Natural killer cell treated with Interleukin-12 subunit alpha and Interleukin-12 subunit beta and Interleukin-15 and Interleukin-18, amount 100 ng/mL, for 72 hours (primary cell): ENCODE results near the gene REEP5. TPM values are rescaled to one million over a fixed set of nuclear protein-coding genes. Genes with fewer than 3 reads are reported as not detected.
"Not testable (repeated sequence)": the region's sequence is repeated elsewhere in the genome, so short reads cannot be mapped to it uniquely, and the experiment has no call there.

Source experiments
- ATAC-seq, 2 donors: fragments of 150-1000 bp; cut with Tn5 transposase in 1 of 2; sonication (Bioruptor Pico), chemical (Tn5 transposase) in 1 of 2; 2 replicates each; pipeline ENCODE4 v1.10.0; 2021
- DNase-seq: peaks from one replicate; pipeline ENCODE4 v3.0.0; 2022; ENCODE audit warnings: low spot score
- H3K27ac Mint-ChIP-seq, 2 donors: 1 replicate in 1 of 2; 2 replicates in 1 of 2; pipeline ENCODE4 v1.8.0; 2022; ENCODE audit warnings: mixed read lengths in 2 of 2, mild to moderate bottlenecking in 1 of 2, moderate library complexity in 1 of 2
- H3K27me3 Mint-ChIP-seq, 2 donors: 1 replicate in 1 of 2; 2 replicates in 1 of 2; pipeline ENCODE4 v1.8.0; 2022; ENCODE audit warnings: mixed read lengths in 2 of 2
- H3K36me3 Mint-ChIP-seq: one replicate; pipeline ENCODE4 v1.8.0; 2022; ENCODE audit warnings: mixed read lengths
- H3K4me1 Mint-ChIP-seq, 2 donors: 1 replicate in 1 of 2; 2 replicates in 1 of 2; pipeline ENCODE4 v1.8.0; 2022; ENCODE audit warnings: low read depth in 2 of 2, mixed read lengths in 2 of 2, mild to moderate bottlenecking in 1 of 2
- H3K4me3 Mint-ChIP-seq: one replicate; pipeline ENCODE4 v1.8.0; 2022; ENCODE audit warnings: mixed read lengths
- H3K9me3 Mint-ChIP-seq: 2 replicates; pipeline ENCODE4 v1.8.0; 2022; ENCODE audit warnings: mixed read lengths
- total RNA-seq, 2 donors: library from RNA; stranded (reverse); gene quantifications; one replicate each; pipeline ENCODE4 v1.2.3, GENCODE V29; 2022

REEP5 gene
- total RNA-seq, 2 donors from 2014 or later: 102 to 113 TPM

- H3K9me3 Mint-ChIP-seq: no peaks in the 10 kb centered on the region
- peak overlapping the region; percentile 81 to 95 for H3K27ac Mint-ChIP-seq
- peak; percentile 64 to 74 for ATAC-seq
- H3K4me3 Mint-ChIP-seq: peak overlapping the region; percentile 82
- peak; percentile 75 for DNase-seq
- H3K27me3 Mint-ChIP-seq: no peaks in the 10 kb centered on the region
- H3K4me1 Mint-ChIP-seq: peaks cover 51 to 67% of the 10 kb centered on the region in 2 donors
- peaks cover 17% of the 10 kb centered on the region for H3K36me3 Mint-ChIP-seq
Observed at GRCh38 chr5:112921026-112921832, 798 bp downstream of the REEP5 start.

- Mint-ChIP-seq H3K9me3 (no peaks in the 10 kb centered on the region), H3K27me3 (no peaks in the 10 kb centered on the region), H3K4me1 (peaks cover 59 to 77% of the 10 kb centered on the region in 2 donors), H3K4me3 (peak overlapping the region; percentile 82), H3K27ac (peak overlapping the region; percentile 81), H3K36me3 (peaks cover 24% of the 10 kb centered on the region)
- ATAC-seq: peak in 1 of 2 donors; percentile 36
- no peak for DNase-seq
Observed at GRCh38 chr5:112919972-112920371, 2.1 kb downstream of the REEP5 start.

DNA sequence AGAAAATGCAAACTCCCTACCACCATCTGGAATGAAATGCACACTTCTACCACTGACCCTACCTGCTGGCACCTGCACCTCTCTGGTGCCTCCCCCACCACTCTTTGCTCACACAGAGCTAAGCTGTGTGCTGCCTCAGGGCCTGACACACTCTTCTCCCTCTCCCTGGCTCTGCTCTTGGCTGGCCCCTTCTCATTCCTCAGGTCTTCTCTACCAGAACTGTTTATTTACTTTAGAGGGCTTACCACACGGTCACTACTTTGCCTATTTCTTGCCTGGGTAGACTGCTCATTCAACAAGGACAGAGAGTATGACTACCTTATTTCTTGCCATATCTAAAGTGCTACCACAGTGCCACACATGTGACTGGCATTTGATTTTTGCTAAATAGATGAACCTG is 3.3 kb downstream of the REEP5 start:
- peaks cover 57 to 70% of the 10 kb centered on the region in 2 donors for H3K4me1 Mint-ChIP-seq
- DNase-seq: no peak
- ATAC-seq: no peak
- no peaks in the 10 kb centered on the region for H3K27me3 Mint-ChIP-seq
- H3K27ac Mint-ChIP-seq: peak overlapping the region; percentile 59 to 63
- H3K9me3 Mint-ChIP-seq: no peaks in the 10 kb centered on the region
- H3K36me3 Mint-ChIP-seq: peaks cover 24% of the 10 kb centered on the region
- H3K4me3 Mint-ChIP-seq: peak overlapping the region; percentile 50

DNA sequence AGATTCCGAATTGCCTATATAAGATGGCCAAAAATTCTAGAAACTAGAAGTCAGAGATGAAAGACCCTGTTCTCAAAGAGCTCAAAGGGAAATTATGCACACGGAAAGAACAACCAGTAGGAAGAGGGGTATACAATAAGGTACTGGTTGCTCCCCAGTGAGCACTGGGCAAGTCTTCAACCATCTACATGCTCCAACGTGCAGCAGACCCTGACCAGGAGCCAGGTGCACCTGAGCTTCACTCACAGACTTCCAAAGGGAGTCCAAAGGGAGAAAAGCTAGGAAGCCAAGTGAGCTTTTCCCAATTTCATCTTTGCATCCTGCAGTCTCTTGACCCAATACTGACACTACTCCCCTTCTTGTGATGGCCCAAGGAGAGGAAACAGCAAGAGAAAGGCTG is 3.9 kb downstream of the REEP5 start:
- DNase-seq (no peak), ATAC-seq (no peak)
- H3K27me3 Mint-ChIP-seq: no peaks in the 10 kb centered on the region
- peaks cover 27% of the 10 kb centered on the region for H3K36me3 Mint-ChIP-seq
- peak overlapping the region; percentile 50 for H3K4me3 Mint-ChIP-seq
- H3K4me1 Mint-ChIP-seq: peaks cover 56 to 68% of the 10 kb centered on the region in 2 donors
- H3K27ac Mint-ChIP-seq: peak overlapping the region; percentile 59 to 63
- no peaks in the 10 kb centered on the region for H3K9me3 Mint-ChIP-seq

- DNase-seq (no peak), ATAC-seq (no peak)
- Mint-ChIP-seq H3K27ac (peak overlapping the region; percentile 59 to 63), H3K9me3 (no peaks in the 10 kb centered on the region), H3K4me3 (peak overlapping the region; percentile 50), H3K4me1 (peaks cover 55 to 68% of the 10 kb centered on the region in 2 donors), H3K27me3 (no peaks in the 10 kb centered on the region), H3K36me3 (peaks cover 31% of the 10 kb centered on the region)
Observed at GRCh38 chr5:112917453-112917995, 4.5 kb downstream of the REEP5 start.

- no peak for DNase-seq
- peaks cover 36% of the 10 kb centered on the region for H3K36me3 Mint-ChIP-seq
Observed at GRCh38 chr5:112915831-112916230, 6.2 kb downstream of the REEP5 start.

GRCh38 chr5:112914584-112914983 is 7.4 kb downstream of the REEP5 start:
- ATAC-seq (no peak), DNase-seq (no peak)
- H3K27ac Mint-ChIP-seq: no peak overlapping the region

More at GRCh38 chr5:112915831-112916230, 6.2 kb downstream of the REEP5 start:
- peaks cover 53 to 63% of the 10 kb centered on the region in 2 donors for H3K4me1 Mint-ChIP-seq
- peak; percentile 54 to 73 for ATAC-seq
- H3K9me3 Mint-ChIP-seq: no peaks in the 10 kb centered on the region
- peak overlapping the region; percentile 52 for H3K4me3 Mint-ChIP-seq
- no peaks in the 10 kb centered on the region for H3K27me3 Mint-ChIP-seq
- H3K27ac Mint-ChIP-seq: peak overlapping the region; percentile 59 to 63

DNA sequence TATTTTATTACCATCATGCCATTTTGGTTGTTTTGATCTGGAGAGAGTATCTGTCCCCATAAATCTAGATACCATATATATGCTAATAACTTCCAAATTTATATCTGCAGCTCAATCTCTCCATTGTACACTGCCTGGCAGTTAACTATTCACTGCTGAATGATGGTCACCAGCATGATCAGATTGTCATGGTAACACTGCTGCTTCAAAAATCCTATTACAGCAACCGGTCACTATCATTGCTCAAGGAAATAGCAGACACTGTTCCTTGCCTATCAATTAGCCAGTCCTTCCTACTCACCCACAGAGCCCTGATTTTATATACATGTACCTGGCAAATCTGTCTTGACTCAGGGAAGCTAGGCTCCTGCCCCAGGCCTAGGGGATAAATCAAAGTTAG is 11.5 kb downstream of the REEP5 start:
- Mint-ChIP-seq H3K27ac (no peak overlapping the region), H3K36me3 (peaks cover 17% of the 10 kb centered on the region)
- no peak for ATAC-seq

More at GRCh38 chr5:112914584-112914983, 7.4 kb downstream of the REEP5 start:
- Mint-ChIP-seq H3K4me3 (no peak overlapping the region), H3K27me3 (no peaks in the 10 kb centered on the region), H3K9me3 (no peaks in the 10 kb centered on the region), H3K4me1 (peaks cover 48 to 51% of the 10 kb centered on the region in 2 donors), H3K36me3 (peaks cover 40% of the 10 kb centered on the region)

DNA sequence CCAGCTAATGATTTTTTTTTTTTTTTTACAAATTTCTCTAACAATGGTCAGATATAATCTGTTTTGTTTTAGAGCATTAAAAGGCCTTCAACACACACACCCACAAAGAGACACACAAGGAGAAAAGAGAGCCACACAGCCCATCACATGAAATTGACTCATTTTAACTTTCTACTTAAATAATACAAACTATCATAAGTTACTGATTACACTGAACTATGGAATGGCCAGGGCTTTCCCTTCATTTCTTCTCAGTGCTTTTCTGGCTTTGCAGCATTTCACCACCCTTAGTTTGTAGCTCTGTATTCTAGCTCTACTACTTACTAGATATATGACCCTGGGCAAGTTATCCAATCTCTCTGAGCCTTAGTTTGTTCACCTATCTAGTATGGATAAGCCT is 13.2 kb downstream of the REEP5 start:
- Mint-ChIP-seq H3K4me3 (no peak overlapping the region), H3K27ac (no peak overlapping the region), H3K36me3 (peaks cover 16% of the 10 kb centered on the region), H3K9me3 (no peaks in the 10 kb centered on the region), H3K27me3 (no peaks in the 10 kb centered on the region), H3K4me1 (peaks cover 17 to 24% of the 10 kb centered on the region in 2 donors)
- ATAC-seq: no peak
- DNase-seq: no peak

More for the DNA sequence above, 11.5 kb downstream of the REEP5 start:
- Mint-ChIP-seq H3K9me3 (no peaks in the 10 kb centered on the region), H3K4me1 (peaks cover 22 to 27% of the 10 kb centered on the region in 2 donors), H3K4me3 (no peak overlapping the region), H3K27me3 (no peaks in the 10 kb centered on the region)
- no peak for DNase-seq

GRCh38 chr5:112907166-112907631 is 14.8 kb downstream of the REEP5 start:
- Mint-ChIP-seq H3K27me3 (no peaks in the 10 kb centered on the region), H3K27ac (peak overlapping the region; percentile 7 to 13), H3K4me3 (no peak overlapping the region), H3K9me3 (no peaks in the 10 kb centered on the region), H3K36me3 (peaks cover 9% of the 10 kb centered on the region), H3K4me1 (peaks cover 11 to 14% of the 10 kb centered on the region in 2 donors)
- DNase-seq (no peak), ATAC-seq (no peak)

- H3K27ac Mint-ChIP-seq: peak overlapping the region; percentile 7 to 13
- ATAC-seq (no peak), DNase-seq (no peak)
- H3K4me1 Mint-ChIP-seq: peaks cover 11 to 14% of the 10 kb centered on the region in 2 donors
- no peak overlapping the region for H3K4me3 Mint-ChIP-seq
- no peaks in the 10 kb centered on the region for H3K9me3 Mint-ChIP-seq
- no peaks in the 10 kb centered on the region for H3K27me3 Mint-ChIP-seq
- peaks cover 9% of the 10 kb centered on the region for H3K36me3 Mint-ChIP-seq
Observed at GRCh38 chr5:112906637-112907036, 15.4 kb downstream of the REEP5 start.

GRCh38 chr5:112904996-112905395 is 17.0 kb downstream of the REEP5 start:
- peaks cover 8 to 20% of the 10 kb centered on the region in 2 donors for H3K4me1 Mint-ChIP-seq
- H3K27ac Mint-ChIP-seq, DNase-seq, H3K27me3 Mint-ChIP-seq, H3K4me3 Mint-ChIP-seq, H3K9me3 Mint-ChIP-seq, ATAC-seq, H3K36me3 Mint-ChIP-seq: not testable (repeated sequence)

DNA sequence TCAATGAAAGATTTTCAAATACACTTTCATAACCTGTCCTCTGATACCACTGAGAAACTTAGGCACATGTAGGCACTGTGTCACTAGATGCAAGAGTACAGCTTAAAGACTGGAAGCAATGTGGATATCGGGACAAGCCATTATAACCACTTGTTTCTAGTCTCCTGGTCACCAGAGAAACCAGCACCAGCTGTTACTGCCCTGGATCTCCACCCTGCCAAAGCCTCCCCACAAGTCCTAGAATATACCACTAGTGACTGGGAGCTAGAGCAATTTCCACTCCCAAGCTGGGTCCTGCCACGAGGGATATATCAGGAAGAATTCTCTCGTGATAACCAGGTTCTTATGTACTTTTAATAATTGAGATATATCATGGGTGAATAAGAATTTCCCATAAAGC is 19.5 kb downstream of the REEP5 start:
- Mint-ChIP-seq H3K27me3 (no peaks in the 10 kb centered on the region), H3K4me3 (no peak overlapping the region), H3K36me3 (peaks cover 7% of the 10 kb centered on the region), H3K4me1 (peaks cover 12 to 23% of the 10 kb centered on the region in 2 donors), H3K9me3 (no peaks in the 10 kb centered on the region), H3K27ac (no peak overlapping the region)
- no peak for DNase-seq
- no peak for ATAC-seq

- ATAC-seq (no peak), DNase-seq (no peak)
- peaks cover 20% of the 10 kb centered on the region for H3K36me3 Mint-ChIP-seq
- peaks cover 22 to 25% of the 10 kb centered on the region in 2 donors for H3K4me1 Mint-ChIP-seq
- H3K9me3 Mint-ChIP-seq: no peaks in the 10 kb centered on the region
- H3K27ac Mint-ChIP-seq: no peak overlapping the region
- H3K4me3 Mint-ChIP-seq: no peak overlapping the region
- no peaks in the 10 kb centered on the region for H3K27me3 Mint-ChIP-seq
Observed at GRCh38 chr5:112895682-112896081, 26.3 kb downstream of the REEP5 start.
